HepG2 (cell line): ENCODE data around the gene GATAD2B. TPM values are rescaled to one million over a fixed set of nuclear protein-coding genes. Genes with fewer than 3 reads are reported as not detected.

Experiments
- AGO1 ChIP-seq: fragments of 200-400 bp; formaldehyde crosslinking; IDR thresholded peaks from 2 replicates; pipeline ENCODE4 v1.6.1; 2017; ENCODE audit warnings: mild to moderate bottlenecking, low read depth, low read length, moderate library complexity; ENCODE audit not compliant: poor library complexity, severe bottlenecking
- CCDC6 ChIP-seq: sonication (generic); formaldehyde crosslinking; IDR thresholded peaks from 2 replicates; pipeline ENCODE4 v1.8.1; 2022; ENCODE audit warnings: mild to moderate bottlenecking, missing genetic modification reagents, moderate library complexity
- CEBPZ ChIP-seq: IDR thresholded peaks from 2 replicates; pipeline ENCODE4 v1.6.1; 2012; ENCODE audit warnings: low read length, improper control_type of control experiment
- JUN ChIP-seq: sonication (generic); formaldehyde crosslinking; IDR thresholded peaks from 2 replicates; pipeline ENCODE4 v1.4.0; 2020; ENCODE audit warnings: mild to moderate bottlenecking, missing genetic modification reagents
- MYNN ChIP-seq: sonication (generic); formaldehyde crosslinking; IDR thresholded peaks from 2 replicates; pipeline ENCODE4 v1.4.0; 2020; ENCODE audit warnings: mild to moderate bottlenecking, low read depth, missing genetic modification reagents
- NFIB ChIP-seq: sonication (generic); formaldehyde crosslinking; IDR thresholded peaks from 2 replicates; pipeline ENCODE4 v1.9.0; 2021; ENCODE audit warnings: missing genetic modification reagents, mild to moderate bottlenecking, borderline replicate concordance
- POLR2A ChIP-seq, 2 experiments: IDR thresholded peaks; 2 replicates each; pipeline ENCODE4 v1.6.1; 2011; ENCODE audit warnings: low read depth in 2 of 2, low read length in 2 of 2, mild to moderate bottlenecking in 1 of 2, moderate library complexity in 1 of 2; ENCODE audit not compliant: insufficient read depth in 1 of 2
- PTBP1 ChIP-seq: fragments of 200-400 bp; formaldehyde crosslinking; IDR thresholded peaks from 2 replicates; pipeline ENCODE4 v1.6.1; 2018; ENCODE audit warnings: low read length, low read depth; ENCODE audit not compliant: poor library complexity, severe bottlenecking
- ZBTB40 ChIP-seq, 2 experiments: fragments of 450-650 bp in 1 of 2; sonication (generic) in 1 of 2; formaldehyde crosslinking in 1 of 2; IDR thresholded peaks; 2 replicates each; pipeline versions ENCODE4 v1.6.1 to v1.8.0; 2016 to 2022; ENCODE audit warnings: antibody characterized with exemption in 1 of 2, mild to moderate bottlenecking in 1 of 2, missing genetic modification reagents in 1 of 2
- ZEB1 ChIP-seq: IDR thresholded peaks from 2 replicates; pipeline ENCODE4 v1.6.1; 2012; ENCODE audit warnings: mild to moderate bottlenecking, low read depth, inconsistent platforms; ENCODE audit not compliant: insufficient replicate concordance
- ZNF598 ChIP-seq: sonication (generic); formaldehyde crosslinking; IDR thresholded peaks from 2 replicates; pipeline ENCODE4 v1.5.1; 2020; ENCODE audit warnings: mild to moderate bottlenecking, missing genetic modification reagents, borderline replicate concordance
- ZNF770 ChIP-seq: sonication (generic); formaldehyde crosslinking; IDR thresholded peaks from 2 replicates; pipeline ENCODE4 v1.5.0; 2020; ENCODE audit warnings: mild to moderate bottlenecking, missing genetic modification reagents
- ZNF83 ChIP-seq: sonication (generic); formaldehyde crosslinking; IDR thresholded peaks from 2 replicates; pipeline ENCODE4 v1.4.0; 2020; ENCODE audit warnings: missing genetic modification reagents, mild to moderate bottlenecking, borderline replicate concordance
- polyA plus RNA-seq, 8 experiments: library from polyadenylated mRNA; depleted of rRNA in 3 of 8; stranded (reverse) in 7 of 8; unstranded in 1 of 8; fragments of >200 nt; fragmentation: Illumina TruSeq in 4 of 8; extraction: Trizol in 4 of 8; gene quantifications; 2 replicates each; pipeline versions ENCODE4 v1.2.1 to v1.2.3, GENCODE V29; 2011 to 2016; ENCODE audit warnings: low read depth in 4 of 8, missing spikeins in 1 of 8, mixed read lengths in 1 of 8; ENCODE audit not compliant: insufficient read depth in 1 of 8
- total RNA-seq, 5 experiments: library from RNA; depleted of rRNA; stranded (reverse); fragments of >200 nt; fragmentation: Illumina TruSeq; extraction: Trizol; gene quantifications; 2 replicates each; pipeline ENCODE4 v1.2.3, GENCODE V29; 2016; ENCODE audit warnings: low read depth in 1 of 5

Gene GATAD2B
- total and polyA plus RNA-seq, 2 of the 13 experiments (the other 11 are each of a cell fraction or from before 2014, with no cell fraction given), result 3.2 to 5.2 TPM

GRCh38 chr1:153774780-153775457 lies 147.9 kb downstream of the GATAD2B start, which contains the start of gene SLC27A3 (continued):
- TF ChIP-seq ZBTB40 (IDR thresholded peaks at IDR 0.05) (no peak), ZBTB40 (CRISPR knock-in tag; IDR thresholded peaks at IDR 0.05) (no peak; the same call in 1 of the 2 replicates), CCDC6 (CRISPR knock-in tag) (no peak), MYNN (no peak), CEBPZ (no peak), NFIB (CRISPR knock-in tag) (no peak), PTBP1 (peak; percentile 38), ZNF598 (CRISPR knock-in tag) (no peak), ZEB1 (no peak), AGO1 (no peak), POLR2A (IDR thresholded peaks at IDR 0.05; ENCODE audit: insufficient read depth in 1 of 2, low read depth in 2 of 2, low read length in 2 of 2) (0 out of 4 replicates have a peak, but pooled peaks of 1 of the 2 experiments have one; percentile 43), ZNF770 (CRISPR knock-in tag) (0 out of 2 replicates have a peak, but pooled peaks have one; percentile 11), ZNF83 (CRISPR knock-in tag) (peak; percentile 28; the same call in 1 of the 2 replicates), JUN (no peak)
